Testis (tissue), 3 donors: Measurements from ENCODE around the gene PLPPR1. TPM values are rescaled to one million over a fixed set of nuclear protein-coding genes. Genes with fewer than 3 reads are reported as not detected.

Source experiments
- DNase-seq: peaks from one replicate; pipeline ENCODE4 v3.0.0-alpha.2; 2019
- H3K27ac ChIP-seq, 2 donors: fragments of 200-600 bp; sonication (generic); one replicate each; pipeline ENCODE4 v1.5.1; 2019
- H3K27me3 ChIP-seq: fragments of 200-600 bp; sonication (generic); one replicate; pipeline ENCODE4 v1.5.1; 2019
- H3K36me3 ChIP-seq: fragments of 200-600 bp; sonication (generic); one replicate; pipeline ENCODE4 v1.5.1; 2017; ENCODE audit warnings: low read depth; ENCODE audit errors: missing control alignments
- H3K4me1 ChIP-seq: fragments of 200-600 bp; sonication (generic); one replicate; pipeline ENCODE4 v1.5.1; 2019
- H3K4me3 ChIP-seq, 2 donors: fragments of 200-600 bp; sonication (generic); one replicate each; pipeline ENCODE4 v1.5.1; 2017 to 2019
- H3K9me3 ChIP-seq: fragments of 200-600 bp; sonication (generic); one replicate; pipeline ENCODE4 v1.5.1; 2017
- POLR2A ChIP-seq: fragments of 450-650 bp; IDR thresholded peaks from one replicate; pipeline ENCODE4 v1.6.1; 2017; ENCODE audit warnings: antibody characterized with exemption, mild to moderate bottlenecking, moderate library complexity
- WGBS, 2 donors: methylation state at CpG; one replicate each; pipeline ENCODE4 v1.1.5; 2018; 5-methylcytosine and 5-hydroxymethylcytosine counted together
- intact Hi-C: fragments of 100-400 bp; cut with DNase I; formaldehyde crosslinking; loops from one replicate; pipeline ENCODE4 v1.15.1; 2023; ENCODE audit warnings: low total_unique reads
- polyA plus RNA-seq: library from polyadenylated mRNA; stranded (reverse); fragments of 350-450 nt; fragmentation: Illumina TruSeq; extraction: RNeasy Lipid Tissue Mini Kit (QIAGEN cat#74804); gene quantifications from one replicate; pipeline ENCODE4 v1.2.3, GENCODE V29; 2014; ENCODE audit warnings: low read depth, low replicate concordance; ENCODE audit not compliant: insufficient read depth
- total RNA-seq, 2 donors: library from RNA; depleted of rRNA; stranded (reverse); fragments of >200 nt; gene quantifications; one replicate each; pipeline ENCODE4 v1.2.3, GENCODE V29; 2016
- TF ChIP-seq, protein P1 (sequence below), 3 experiments: fragments of 450-650 bp in 2 of 3; fragments of 200-600 bp in 1 of 3; sonication (generic) in 1 of 3; IDR thresholded peaks; one replicate each; pipeline ENCODE4 v1.5.1; 2016 to 2019; ENCODE audit warnings: antibody characterized with exemption in 3 of 3, mild to moderate bottlenecking in 2 of 3, moderate library complexity in 1 of 3

PLPPR1 gene
- total and polyA plus RNA-seq, 3 donors from 2014 or later: 1.2 to 2.9 (median 2.5) TPM

DNA sequence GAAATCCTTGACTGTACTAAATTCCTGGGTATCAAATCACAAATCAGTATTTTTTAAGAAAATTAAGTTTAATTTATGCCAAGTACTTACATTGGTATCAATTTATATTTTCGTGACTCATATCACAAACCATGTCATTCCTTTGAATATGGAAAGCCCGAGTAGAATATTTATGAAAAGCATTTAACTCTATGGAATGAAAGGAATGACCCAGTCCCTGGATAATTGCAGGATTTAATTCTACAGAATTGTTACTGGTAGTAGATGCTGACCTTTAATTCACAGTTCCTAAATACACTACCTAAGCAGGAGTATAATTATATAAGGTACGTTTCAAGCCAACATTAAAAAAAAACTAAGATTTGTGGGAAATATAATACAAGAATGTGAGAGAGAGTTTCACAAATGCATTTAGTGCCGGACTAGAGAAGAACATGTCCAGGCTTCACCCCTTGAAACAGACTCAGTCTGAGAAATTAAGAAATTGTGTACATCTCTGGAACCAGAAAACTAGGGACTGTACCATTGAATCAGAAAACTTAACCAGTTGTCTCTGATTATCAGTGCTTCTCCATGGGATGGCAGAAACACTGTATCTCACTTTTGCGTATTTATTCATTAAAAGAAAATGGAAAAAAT, 28.5 kb upstream of the PLPPR1 start:
- Histone ChIP-seq H3K36me3 (no peaks in the 10 kb centered on the region), H3K4me3 (no peak overlapping the region), H3K4me1 (no peaks in the 10 kb centered on the region), H3K27me3 (no peaks in the 10 kb centered on the region), H3K27ac (no peak overlapping the region), H3K9me3 (no peaks in the 10 kb centered on the region)
- 79 to 80% methylated on average over 5 of the region's 5 CpGs for WGBS, 2 donors
- no peak for DNase-seq
- intact Hi-C loops: no loop called here
- TF ChIP-seq POLR2A: no peak
- TF ChIP-seq, protein P1, sequence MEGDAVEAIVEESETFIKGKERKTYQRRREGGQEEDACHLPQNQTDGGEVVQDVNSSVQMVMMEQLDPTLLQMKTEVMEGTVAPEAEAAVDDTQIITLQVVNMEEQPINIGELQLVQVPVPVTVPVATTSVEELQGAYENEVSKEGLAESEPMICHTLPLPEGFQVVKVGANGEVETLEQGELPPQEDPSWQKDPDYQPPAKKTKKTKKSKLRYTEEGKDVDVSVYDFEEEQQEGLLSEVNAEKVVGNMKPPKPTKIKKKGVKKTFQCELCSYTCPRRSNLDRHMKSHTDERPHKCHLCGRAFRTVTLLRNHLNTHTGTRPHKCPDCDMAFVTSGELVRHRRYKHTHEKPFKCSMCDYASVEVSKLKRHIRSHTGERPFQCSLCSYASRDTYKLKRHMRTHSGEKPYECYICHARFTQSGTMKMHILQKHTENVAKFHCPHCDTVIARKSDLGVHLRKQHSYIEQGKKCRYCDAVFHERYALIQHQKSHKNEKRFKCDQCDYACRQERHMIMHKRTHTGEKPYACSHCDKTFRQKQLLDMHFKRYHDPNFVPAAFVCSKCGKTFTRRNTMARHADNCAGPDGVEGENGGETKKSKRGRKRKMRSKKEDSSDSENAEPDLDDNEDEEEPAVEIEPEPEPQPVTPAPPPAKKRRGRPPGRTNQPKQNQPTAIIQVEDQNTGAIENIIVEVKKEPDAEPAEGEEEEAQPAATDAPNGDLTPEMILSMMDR (IDR thresholded peaks at IDR 0.05): no peak

DNA sequence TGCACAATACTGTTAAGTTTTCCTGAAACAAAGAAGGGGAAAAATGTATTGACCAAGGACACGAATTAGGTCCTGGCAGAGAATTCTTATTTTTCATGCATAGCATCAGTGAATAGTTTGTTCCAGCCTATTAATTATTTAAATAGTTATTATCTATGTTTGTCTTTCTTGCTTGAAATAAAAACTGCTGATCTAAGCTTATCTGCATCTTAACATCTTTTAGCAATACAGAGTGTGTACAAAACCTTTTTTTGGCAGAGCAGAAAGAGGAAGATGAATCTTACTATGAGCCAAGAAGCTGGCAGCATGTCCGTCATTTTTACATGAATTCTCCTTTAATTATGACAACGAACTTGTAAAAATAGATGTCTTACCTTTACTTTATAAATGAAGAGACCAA, 23.3 kb upstream of the PLPPR1 start:
- 68 to 85% methylated on average over 3 of the region's 3 CpGs for WGBS, 2 donors
- no peak for DNase-seq
- Histone ChIP-seq H3K4me1 (no peaks in the 10 kb centered on the region), H3K27ac (no peak overlapping the region), H3K36me3 (no peaks in the 10 kb centered on the region), H3K4me3 (no peak overlapping the region), H3K9me3 (no peaks in the 10 kb centered on the region), H3K27me3 (no peaks in the 10 kb centered on the region)
- TF ChIP-seq, protein P1 (IDR thresholded peaks at IDR 0.05): no peak
- TF ChIP-seq POLR2A: no peak
- intact Hi-C loops: no loop called here

DNA sequence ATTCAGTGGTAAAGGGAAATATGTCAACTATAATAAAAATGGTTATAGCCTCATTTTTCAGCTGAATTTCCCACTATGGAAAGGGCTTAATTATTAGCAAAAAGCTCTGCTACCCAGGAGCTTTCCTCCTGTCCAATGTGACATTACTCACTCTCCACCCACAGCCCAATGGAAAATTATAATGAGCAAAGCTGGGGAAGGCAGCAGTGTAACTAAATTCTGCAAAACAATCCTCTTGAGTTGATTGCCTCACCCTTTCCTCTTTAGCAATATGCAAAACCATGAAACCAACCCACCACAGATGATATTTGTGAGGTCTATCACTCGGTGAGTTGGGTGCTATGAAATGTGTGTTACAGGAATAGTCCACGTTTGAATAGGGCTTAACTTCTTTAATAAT, 14.0 kb upstream of the PLPPR1 start:
- Histone ChIP-seq H3K27me3 (no peaks in the 10 kb centered on the region), H3K4me1 (no peaks in the 10 kb centered on the region), H3K36me3 (no peaks in the 10 kb centered on the region), H3K4me3 (no peak overlapping the region), H3K27ac (no peak overlapping the region), H3K9me3 (no peaks in the 10 kb centered on the region)
- intact Hi-C loops: no loop called here
- WGBS, 2 donors: 67 to 74% methylated on average over 2 of the region's 2 CpGs
- no peak for DNase-seq
- no peak for TF ChIP-seq POLR2A
- TF ChIP-seq, protein P1 (IDR thresholded peaks at IDR 0.05): no peak

DNA sequence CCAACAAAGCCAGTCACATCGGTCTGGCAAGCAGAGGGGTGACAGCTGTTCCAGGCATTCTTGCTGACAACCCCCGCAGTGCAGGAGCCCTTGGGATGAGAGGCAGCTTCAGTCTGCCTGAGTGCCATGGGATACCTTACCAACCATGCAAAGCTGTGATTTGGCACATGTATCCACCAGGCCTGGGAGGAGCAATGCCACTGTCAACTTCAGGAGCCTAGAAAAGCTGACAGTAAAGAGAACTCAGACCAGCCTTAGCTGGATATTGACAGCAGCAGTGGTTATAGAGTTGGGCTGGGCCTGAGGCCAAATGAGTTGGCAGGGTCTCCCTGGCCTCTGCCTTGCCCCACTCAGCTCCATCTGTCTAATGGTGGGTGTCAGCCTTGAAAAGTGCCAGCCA, 10.1 kb upstream of the PLPPR1 start:
- no peaks in the 10 kb centered on the region for H3K27me3 ChIP-seq
- no peaks in the 10 kb centered on the region for H3K36me3 ChIP-seq
- H3K4me1 ChIP-seq: no peaks in the 10 kb centered on the region
- no peak overlapping the region for H3K4me3 ChIP-seq
- WGBS, 2 donors: 77 to 78% methylated on average over 2 of the region's 2 CpGs
- H3K27ac ChIP-seq: no peak overlapping the region
- TF ChIP-seq, protein P1 (IDR thresholded peaks at IDR 0.05): no peak
- no peak for TF ChIP-seq POLR2A
- DNase-seq: no peak
- no peaks in the 10 kb centered on the region for H3K9me3 ChIP-seq
- intact Hi-C loops: no loop called here

DNA sequence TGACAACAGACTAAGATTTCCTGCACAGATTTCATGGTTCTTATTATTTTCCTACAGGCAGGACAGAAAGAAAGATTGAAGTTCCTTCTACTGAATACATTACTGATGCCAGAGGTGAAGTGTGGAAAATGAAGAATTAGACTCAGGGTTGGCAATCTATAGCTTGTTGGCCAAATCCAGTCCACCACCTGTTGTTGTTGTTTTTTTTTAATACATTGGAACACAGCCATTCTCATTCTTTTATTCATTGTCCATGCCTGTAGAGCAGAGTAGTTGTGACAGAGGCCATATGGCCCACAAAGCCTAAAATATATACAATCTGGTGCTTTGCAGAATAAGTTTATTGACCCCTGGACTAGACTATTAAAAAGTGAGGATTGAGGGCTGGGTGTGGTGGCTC, 5.8 kb upstream of the PLPPR1 start:
- TF ChIP-seq POLR2A: no peak
- TF ChIP-seq, protein P1 (IDR thresholded peaks at IDR 0.05): no peak
- Histone ChIP-seq H3K4me3 (no peak overlapping the region), H3K36me3 (no peaks in the 10 kb centered on the region), H3K27ac (no peak overlapping the region), H3K27me3 (no peaks in the 10 kb centered on the region), H3K9me3 (no peaks in the 10 kb centered on the region), H3K4me1 (no peaks in the 10 kb centered on the region)
- intact Hi-C loops: no loop called here
- DNase-seq: no peak
